HepG2 (cell line): ENCODE data around the gene INF2. TPM values are rescaled to one million over a fixed set of nuclear protein-coding genes. Genes with fewer than 3 reads are reported as not detected.

Experiments used
- BRCA1 ChIP-seq: sonication (generic); formaldehyde crosslinking; IDR thresholded peaks from 2 replicates; pipeline ENCODE4 v1.4.0; 2020; ENCODE audit warnings: missing genetic modification reagents
- CC2D1A ChIP-seq: sonication (generic); formaldehyde crosslinking; IDR thresholded peaks from 2 replicates; pipeline ENCODE4 v1.8.1; 2023; ENCODE audit warnings: mild to moderate bottlenecking, missing genetic modification reagents
- FOXC1 ChIP-seq: sonication (generic); formaldehyde crosslinking; IDR thresholded peaks from 2 replicates; pipeline ENCODE4 v1.8.0; 2022; ENCODE audit warnings: mild to moderate bottlenecking, missing genetic modification reagents, borderline replicate concordance
- HIVEP1 ChIP-seq: sonication (generic); formaldehyde crosslinking; IDR thresholded peaks from 2 replicates; pipeline ENCODE4 v1.4.0; 2020; ENCODE audit warnings: mild to moderate bottlenecking, missing genetic modification reagents
- KDM5A ChIP-seq: fragments of 200-600 bp; sonication (generic); IDR thresholded peaks from 2 replicates; pipeline ENCODE4 v1.7.0; 2018; ENCODE audit warnings: antibody characterized with exemption, mild to moderate bottlenecking, low read length, borderline replicate concordance
- MED8 ChIP-seq: sonication (generic); formaldehyde crosslinking; IDR thresholded peaks from 2 replicates; pipeline ENCODE4 v1.8.1; 2023; ENCODE audit warnings: mild to moderate bottlenecking, missing genetic modification reagents; ENCODE audit not compliant: insufficient replicate concordance
- MEIS2 ChIP-seq: sonication (generic); formaldehyde crosslinking; IDR thresholded peaks from 2 replicates; pipeline ENCODE4 v1.9.0; 2021; ENCODE audit warnings: mild to moderate bottlenecking, missing genetic modification reagents
- MTF2 ChIP-seq: sonication (generic); formaldehyde crosslinking; IDR thresholded peaks from 2 replicates; pipeline ENCODE4 v1.5.0; 2020; ENCODE audit warnings: missing genetic modification reagents, borderline replicate concordance
- RAD21 ChIP-seq: fragments of 450-650 bp; formaldehyde crosslinking; IDR thresholded peaks from 2 replicates; pipeline ENCODE4 v1.5.0; 2020; ENCODE audit warnings: mild to moderate bottlenecking
- RAD51 ChIP-seq: fragments of 450-650 bp; IDR thresholded peaks from 2 replicates; pipeline ENCODE4 v1.6.1; 2016; ENCODE audit warnings: borderline replicate concordance
- RBFOX2 ChIP-seq: fragments of 200-400 bp; formaldehyde crosslinking; IDR thresholded peaks from 2 replicates; pipeline ENCODE4 v1.6.1; 2017; ENCODE audit warnings: low read depth, mild to moderate bottlenecking, low read length
- SIN3A ChIP-seq: IDR thresholded peaks from 2 replicates; pipeline ENCODE4 v1.6.1; 2011; ENCODE audit warnings: low read depth, mild to moderate bottlenecking, control low read depth, low read length, borderline replicate concordance
- TSC22D2 ChIP-seq: sonication (generic); formaldehyde crosslinking; IDR thresholded peaks from 2 replicates; pipeline ENCODE4 v1.5.1; 2020; ENCODE audit warnings: missing genetic modification reagents, mild to moderate bottlenecking, borderline replicate concordance
- ZNF329 ChIP-seq: sonication (generic); formaldehyde crosslinking; IDR thresholded peaks from 2 replicates; pipeline ENCODE4 v1.9.0; 2021; ENCODE audit warnings: low read depth, mild to moderate bottlenecking, missing genetic modification reagents
- ZNF83 ChIP-seq: sonication (generic); formaldehyde crosslinking; IDR thresholded peaks from 2 replicates; pipeline ENCODE4 v1.4.0; 2020; ENCODE audit warnings: missing genetic modification reagents, mild to moderate bottlenecking, borderline replicate concordance
- ZSCAN22 ChIP-seq: sonication (generic); formaldehyde crosslinking; IDR thresholded peaks from 2 replicates; pipeline ENCODE4 v1.4.0; 2020; ENCODE audit warnings: mild to moderate bottlenecking, missing genetic modification reagents
- polyA plus RNA-seq, 8 experiments: library from polyadenylated mRNA; depleted of rRNA in 3 of 8; stranded (reverse) in 7 of 8; unstranded in 1 of 8; fragments of >200 nt; fragmentation: Illumina TruSeq in 4 of 8; extraction: Trizol in 4 of 8; gene quantifications; 2 replicates each; pipeline versions ENCODE4 v1.2.1 to v1.2.3, GENCODE V29; 2011 to 2016; ENCODE audit warnings: low read depth in 4 of 8, missing spikeins in 1 of 8, mixed read lengths in 1 of 8; ENCODE audit not compliant: insufficient read depth in 1 of 8
- total RNA-seq, 5 experiments: library from RNA; depleted of rRNA; stranded (reverse); fragments of >200 nt; fragmentation: Illumina TruSeq; extraction: Trizol; gene quantifications; 2 replicates each; pipeline ENCODE4 v1.2.3, GENCODE V29; 2016; ENCODE audit warnings: low read depth in 1 of 5
- TF ChIP-seq, protein P1 (sequence below): sonication (generic); formaldehyde crosslinking; IDR thresholded peaks from 2 replicates; pipeline ENCODE4 v1.8.0; 2022; ENCODE audit warnings: missing genetic modification reagents, mild to moderate bottlenecking, inconsistent platforms, borderline replicate concordance
- TF ChIP-seq, protein P2 (sequence below): IDR thresholded peaks from 2 replicates; pipeline ENCODE4 v1.6.1; 2016; ENCODE audit warnings: control low read depth
- TF ChIP-seq, protein P3 (sequence below): sonication (generic); formaldehyde crosslinking; IDR thresholded peaks from 2 replicates; pipeline ENCODE4 v1.5.1; 2020; ENCODE audit warnings: missing genetic modification reagents, mild to moderate bottlenecking, borderline replicate concordance
- TF ChIP-seq, protein P4 (sequence below): sonication (generic); formaldehyde crosslinking; IDR thresholded peaks from 2 replicates; pipeline ENCODE4 v1.9.0; 2021; ENCODE audit warnings: missing genetic modification reagents, mild to moderate bottlenecking, borderline replicate concordance

The INF2 gene
- total and polyA plus RNA-seq, 2 of the 13 experiments (the other 11 are each of a cell fraction or from before 2014, with no cell fraction given), result 16.4 to 26.4 TPM

DNA sequence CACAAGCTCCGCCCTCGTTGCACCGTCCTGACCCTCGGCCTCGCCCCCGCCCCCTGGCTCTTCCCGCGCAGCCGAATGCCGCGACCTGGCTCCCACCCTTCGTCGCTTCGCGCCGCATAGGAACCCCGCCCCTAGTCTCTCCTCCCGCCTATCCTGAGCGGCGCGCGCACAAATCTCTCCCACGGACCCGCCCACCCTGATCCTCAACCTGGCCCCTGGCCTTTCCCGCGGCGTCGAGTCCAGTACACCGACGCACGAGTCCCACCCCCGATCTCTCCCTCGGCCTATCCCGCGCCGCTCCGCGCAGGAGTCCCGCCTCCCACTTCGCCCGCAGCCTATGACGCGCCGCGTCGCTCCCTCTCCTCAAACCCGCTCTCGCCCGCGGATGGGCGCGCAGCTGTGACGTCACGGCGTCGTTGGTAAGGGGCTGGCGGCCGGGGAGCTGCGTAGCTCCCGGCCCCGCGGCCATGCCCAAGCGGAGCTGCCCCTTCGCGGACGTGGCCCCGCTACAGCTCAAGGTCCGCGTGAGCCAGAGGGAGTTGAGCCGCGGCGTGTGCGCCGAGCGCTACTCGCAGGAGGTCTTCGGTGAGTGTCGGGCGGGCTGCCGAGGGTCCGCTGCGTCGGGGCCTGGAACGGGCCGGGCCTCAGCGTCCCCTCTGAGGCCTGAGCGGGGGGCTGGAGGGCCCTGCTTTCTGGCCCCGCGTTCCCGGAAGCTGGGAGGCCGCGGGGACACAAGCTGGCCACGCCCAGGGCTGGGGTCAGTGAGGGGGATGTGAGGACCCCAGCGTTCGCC, 63.5 kb downstream of the INF2 start, which contains the start of gene SIVA1 (continued):
- TF ChIP-seq MTF2 (CRISPR knock-in tag) (no peak; the same call in 1 of the 2 replicates), TSC22D2 (peak; percentile 62; the same call in 1 of the 2 replicates), FOXC1 (CRISPR knock-in tag) (peak; percentile 32; the same call in 1 of the 2 replicates), MED8 (CRISPR knock-in tag) (peak; percentile 60), RBFOX2 (peak; percentile 99), CC2D1A (CRISPR knock-in tag) (0 out of 2 replicates have a peak, but pooled peaks have one; percentile 70), RAD51 (no peak), BRCA1 (CRISPR knock-in tag) (no peak), SIN3A (peak; percentile 49; the same call in 1 of the 2 replicates), RAD21 (CRISPR knock-in tag) (peak; percentile 58), ZNF83 (no peak; the same call in 1 of the 2 replicates), HIVEP1 (no peak), ZNF329 (CRISPR knock-in tag) (peak; percentile 80; the same call in 1 of the 2 replicates), KDM5A (peak; percentile 73; the same call in 1 of the 2 replicates), MEIS2 (no peak), ZSCAN22 (CRISPR knock-in tag) (no peak)
- TF ChIP-seq, protein P1, sequence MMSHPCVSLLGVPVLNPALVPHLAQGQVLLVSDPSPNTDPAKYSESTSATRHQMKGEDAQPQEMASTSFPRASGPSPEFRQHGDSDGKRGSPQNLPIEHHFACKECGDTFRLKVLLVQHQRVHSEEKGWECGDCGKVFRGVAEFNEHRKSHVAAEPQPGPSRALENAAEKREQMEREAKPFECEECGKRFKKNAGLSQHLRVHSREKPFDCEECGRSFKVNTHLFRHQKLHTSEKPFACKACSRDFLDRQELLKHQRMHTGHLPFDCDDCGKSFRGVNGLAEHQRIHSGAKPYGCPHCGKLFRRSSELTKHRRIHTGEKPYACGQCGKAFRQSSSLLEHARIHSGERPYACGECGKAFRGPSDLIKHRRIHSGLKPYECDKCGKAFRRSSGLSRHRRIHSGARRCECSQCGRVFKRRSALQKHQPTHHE, result peak; percentile 68; the same call in 1 of the 2 replicates
- TF ChIP-seq, protein P2, sequence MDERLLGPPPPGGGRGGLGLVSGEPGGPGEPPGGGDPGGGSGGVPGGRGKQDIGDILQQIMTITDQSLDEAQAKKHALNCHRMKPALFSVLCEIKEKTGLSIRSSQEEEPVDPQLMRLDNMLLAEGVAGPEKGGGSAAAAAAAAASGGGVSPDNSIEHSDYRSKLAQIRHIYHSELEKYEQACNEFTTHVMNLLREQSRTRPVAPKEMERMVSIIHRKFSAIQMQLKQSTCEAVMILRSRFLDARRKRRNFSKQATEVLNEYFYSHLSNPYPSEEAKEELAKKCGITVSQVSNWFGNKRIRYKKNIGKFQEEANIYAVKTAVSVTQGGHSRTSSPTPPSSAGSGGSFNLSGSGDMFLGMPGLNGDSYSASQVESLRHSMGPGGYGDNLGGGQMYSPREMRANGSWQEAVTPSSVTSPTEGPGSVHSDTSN (CRISPR knock-in tag), result no peak
- TF ChIP-seq, protein P3, sequence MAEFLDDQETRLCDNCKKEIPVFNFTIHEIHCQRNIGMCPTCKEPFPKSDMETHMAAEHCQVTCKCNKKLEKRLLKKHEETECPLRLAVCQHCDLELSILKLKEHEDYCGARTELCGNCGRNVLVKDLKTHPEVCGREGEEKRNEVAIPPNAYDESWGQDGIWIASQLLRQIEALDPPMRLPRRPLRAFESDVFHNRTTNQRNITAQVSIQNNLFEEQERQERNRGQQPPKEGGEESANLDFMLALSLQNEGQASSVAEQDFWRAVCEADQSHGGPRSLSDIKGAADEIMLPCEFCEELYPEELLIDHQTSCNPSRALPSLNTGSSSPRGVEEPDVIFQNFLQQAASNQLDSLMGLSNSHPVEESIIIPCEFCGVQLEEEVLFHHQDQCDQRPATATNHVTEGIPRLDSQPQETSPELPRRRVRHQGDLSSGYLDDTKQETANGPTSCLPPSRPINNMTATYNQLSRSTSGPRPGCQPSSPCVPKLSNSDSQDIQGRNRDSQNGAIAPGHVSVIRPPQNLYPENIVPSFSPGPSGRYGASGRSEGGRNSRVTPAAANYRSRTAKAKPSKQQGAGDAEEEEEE (CRISPR knock-in tag), result no peak
- TF ChIP-seq, protein P4, sequence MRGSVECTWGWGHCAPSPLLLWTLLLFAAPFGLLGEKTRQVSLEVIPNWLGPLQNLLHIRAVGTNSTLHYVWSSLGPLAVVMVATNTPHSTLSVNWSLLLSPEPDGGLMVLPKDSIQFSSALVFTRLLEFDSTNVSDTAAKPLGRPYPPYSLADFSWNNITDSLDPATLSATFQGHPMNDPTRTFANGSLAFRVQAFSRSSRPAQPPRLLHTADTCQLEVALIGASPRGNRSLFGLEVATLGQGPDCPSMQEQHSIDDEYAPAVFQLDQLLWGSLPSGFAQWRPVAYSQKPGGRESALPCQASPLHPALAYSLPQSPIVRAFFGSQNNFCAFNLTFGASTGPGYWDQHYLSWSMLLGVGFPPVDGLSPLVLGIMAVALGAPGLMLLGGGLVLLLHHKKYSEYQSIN (CRISPR knock-in tag), result peak; percentile 54; the same call in 1 of the 2 replicates
